ENCODE results near the gene ARMH1. TPM values are rescaled to one million over a fixed set of nuclear protein-coding genes. Genes with fewer than 3 reads are reported as not detected.

Gene ARMH1
- total RNA-seq, 2 experiments from 2014 or later = 162 to 165 TPM

DNA sequence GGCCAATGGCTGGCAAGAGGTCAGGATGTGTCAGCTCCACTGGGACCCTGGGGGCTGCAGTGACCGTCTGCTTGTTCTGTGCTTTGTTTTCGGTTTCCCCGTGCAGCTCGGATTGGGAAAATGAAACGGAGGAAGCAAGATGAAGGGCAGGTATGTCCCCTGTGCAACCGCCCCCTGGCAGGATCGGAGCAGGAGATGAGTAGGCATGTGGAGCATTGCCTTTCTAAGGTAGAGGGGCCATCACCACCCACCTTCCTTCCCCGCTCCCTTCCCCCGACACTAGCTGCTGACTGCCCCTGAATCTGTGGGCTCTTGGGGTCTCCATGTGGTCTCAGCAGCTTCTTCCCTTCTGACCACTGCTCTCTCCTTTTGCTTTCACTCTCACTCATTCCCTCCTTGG is 39.1 kb upstream of the ARMH1 start:
- ChIA-PET CTCF (interaction anchor here (1.6 to 16.6 kb wide), 2 partner anchors 16 to 63 kb away, joined by 3 to 156 read pairs; no protein-coding TSS in a partner anchor), POLR2A (interaction anchor here (0.8 to 4.3 kb wide), 5 partner anchors 10 to 95 kb away, joined by 3 to 22 read pairs (median 3); no protein-coding TSS in a partner anchor)
- Mint-ChIP-seq H3K9me3 (no peaks in the 10 kb centered on the region), H3K36me3 (ENCODE audit: low read depth) (peaks cover 38% of the 10 kb centered on the region), H3K27ac (no peak overlapping the region), H3K27me3 (no peaks in the 10 kb centered on the region), H3K4me3 (no peak overlapping the region), H3K4me1 (ENCODE audit: low read depth) (peaks cover 39% of the 10 kb centered on the region)
- intact Hi-C loops (cut with micrococcal nuclease) = no loop called here
- DNase-seq = no peak
- TF ChIP-seq, protein P1, sequence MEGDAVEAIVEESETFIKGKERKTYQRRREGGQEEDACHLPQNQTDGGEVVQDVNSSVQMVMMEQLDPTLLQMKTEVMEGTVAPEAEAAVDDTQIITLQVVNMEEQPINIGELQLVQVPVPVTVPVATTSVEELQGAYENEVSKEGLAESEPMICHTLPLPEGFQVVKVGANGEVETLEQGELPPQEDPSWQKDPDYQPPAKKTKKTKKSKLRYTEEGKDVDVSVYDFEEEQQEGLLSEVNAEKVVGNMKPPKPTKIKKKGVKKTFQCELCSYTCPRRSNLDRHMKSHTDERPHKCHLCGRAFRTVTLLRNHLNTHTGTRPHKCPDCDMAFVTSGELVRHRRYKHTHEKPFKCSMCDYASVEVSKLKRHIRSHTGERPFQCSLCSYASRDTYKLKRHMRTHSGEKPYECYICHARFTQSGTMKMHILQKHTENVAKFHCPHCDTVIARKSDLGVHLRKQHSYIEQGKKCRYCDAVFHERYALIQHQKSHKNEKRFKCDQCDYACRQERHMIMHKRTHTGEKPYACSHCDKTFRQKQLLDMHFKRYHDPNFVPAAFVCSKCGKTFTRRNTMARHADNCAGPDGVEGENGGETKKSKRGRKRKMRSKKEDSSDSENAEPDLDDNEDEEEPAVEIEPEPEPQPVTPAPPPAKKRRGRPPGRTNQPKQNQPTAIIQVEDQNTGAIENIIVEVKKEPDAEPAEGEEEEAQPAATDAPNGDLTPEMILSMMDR (IDR thresholded peaks at IDR 0.05) = no peak
- no peak for ATAC-seq

DNA sequence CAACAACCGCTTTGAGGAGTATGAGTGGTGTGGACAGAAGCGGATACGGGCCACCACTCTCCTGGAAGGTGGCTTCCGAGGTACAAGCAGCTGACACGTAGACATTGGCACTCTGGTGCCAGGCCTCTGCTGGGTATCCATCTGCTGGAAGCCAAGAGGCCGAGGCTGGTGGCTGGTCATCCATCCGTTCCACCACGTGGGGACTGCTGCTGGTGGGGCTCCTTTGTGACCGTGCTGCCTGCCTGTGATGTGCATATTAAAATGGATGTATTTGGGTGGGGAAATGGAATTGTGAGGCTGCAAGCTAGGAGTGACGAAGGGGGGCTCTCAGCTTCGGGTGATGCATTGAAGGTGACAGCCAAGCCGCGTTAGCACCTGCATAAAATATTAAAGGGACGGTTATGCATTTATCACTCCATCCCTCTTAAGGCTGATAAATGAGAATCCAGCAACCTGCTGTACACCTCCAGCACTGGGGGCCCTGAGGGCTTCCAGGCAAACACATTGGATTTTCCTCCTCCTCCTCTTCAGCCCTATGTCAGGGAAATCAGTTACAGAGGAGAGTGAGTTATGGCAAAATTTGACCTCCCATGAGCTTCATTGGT is 38.3 kb upstream of the ARMH1 start:
- CTCF ChIA-PET = interaction anchor here (16.6 kb wide), 1 partner anchor 15 kb away, joined by 156 read pairs; no protein-coding TSS in a partner anchor
- intact Hi-C loops (cut with micrococcal nuclease) = no loop called here
- POLR2A ChIA-PET = interaction anchor here (0.6 to 4.3 kb wide), 5 partner anchors 11 to 711 kb away, joined by 3 to 22 read pairs (median 8); no protein-coding TSS in a partner anchor
- Mint-ChIP-seq H3K9me3 (no peaks in the 10 kb centered on the region), H3K4me3 (no peak overlapping the region), H3K27ac (no peak overlapping the region), H3K4me1 (ENCODE audit: low read depth) (peaks cover 32% of the 10 kb centered on the region), H3K27me3 (no peaks in the 10 kb centered on the region), H3K36me3 (ENCODE audit: low read depth) (peaks cover 41% of the 10 kb centered on the region)
- ATAC-seq = no peak
- TF ChIP-seq, protein P1 (IDR thresholded peaks at IDR 0.05) = no peak
- no peak for DNase-seq

DNA sequence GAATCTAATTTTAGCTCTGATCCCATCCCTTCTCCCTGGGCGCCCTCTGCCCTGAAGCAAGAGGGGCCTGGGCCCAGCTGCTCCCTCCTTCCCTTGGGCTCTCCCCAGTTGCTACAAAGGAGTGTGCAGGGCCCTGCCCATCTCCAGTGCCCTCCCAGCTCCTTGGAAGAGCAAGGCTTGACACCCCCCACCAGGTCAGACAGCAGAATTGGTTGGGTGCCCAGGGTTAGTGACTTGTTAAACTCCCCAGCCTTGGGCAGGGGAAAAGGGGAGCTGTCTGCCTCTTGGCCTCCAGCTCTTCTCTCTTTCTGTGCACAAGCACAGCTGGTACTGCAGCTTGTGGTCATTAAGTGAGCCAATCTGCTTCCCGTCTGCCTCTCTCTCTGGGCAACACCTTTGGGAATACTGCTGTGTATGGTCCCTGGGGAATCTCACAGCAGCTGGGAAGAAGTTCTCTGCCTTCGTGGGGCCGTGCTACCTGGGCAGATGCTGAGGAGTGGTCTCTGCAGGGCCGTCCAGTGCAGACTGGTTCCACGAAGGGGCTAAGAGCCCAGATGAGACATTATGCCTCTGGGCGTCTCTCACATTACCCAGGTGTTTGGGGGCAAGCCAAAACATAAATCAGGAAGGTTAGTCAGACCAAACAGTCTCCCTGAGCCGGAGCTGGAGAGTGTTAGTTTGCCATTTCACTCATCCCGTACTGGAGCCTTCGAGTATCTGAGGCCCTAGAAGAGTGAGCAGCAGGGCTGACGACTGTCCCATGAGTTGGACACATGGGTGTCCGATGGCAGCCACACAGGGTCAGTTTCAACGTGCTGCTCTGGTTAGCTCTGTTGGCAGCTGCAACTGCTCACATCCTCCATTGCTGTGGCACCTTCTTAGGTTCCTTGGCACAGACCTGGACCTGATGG is 37.6 kb upstream of the ARMH1 start:
- Mint-ChIP-seq H3K36me3 (ENCODE audit: low read depth) (peaks cover 43% of the 10 kb centered on the region), H3K4me1 (ENCODE audit: low read depth) (peaks cover 31% of the 10 kb centered on the region), H3K27ac (no peak overlapping the region), H3K4me3 (no peak overlapping the region), H3K9me3 (no peaks in the 10 kb centered on the region), H3K27me3 (no peaks in the 10 kb centered on the region)
- no peak for ATAC-seq
- no peak for DNase-seq
- ChIA-PET POLR2A (interaction anchor here (0.6 to 4.3 kb wide), 4 partner anchors 11 to 712 kb away, joined by 3 to 22 read pairs (median 10); no protein-coding TSS in a partner anchor), CTCF (interaction anchor here (16.6 kb wide), 1 partner anchor 14 kb away, joined by 156 read pairs; no protein-coding TSS in a partner anchor)
- intact Hi-C loops (cut with micrococcal nuclease) = no loop called here
- TF ChIP-seq, protein P1 (IDR thresholded peaks at IDR 0.05) = no peak

DNA sequence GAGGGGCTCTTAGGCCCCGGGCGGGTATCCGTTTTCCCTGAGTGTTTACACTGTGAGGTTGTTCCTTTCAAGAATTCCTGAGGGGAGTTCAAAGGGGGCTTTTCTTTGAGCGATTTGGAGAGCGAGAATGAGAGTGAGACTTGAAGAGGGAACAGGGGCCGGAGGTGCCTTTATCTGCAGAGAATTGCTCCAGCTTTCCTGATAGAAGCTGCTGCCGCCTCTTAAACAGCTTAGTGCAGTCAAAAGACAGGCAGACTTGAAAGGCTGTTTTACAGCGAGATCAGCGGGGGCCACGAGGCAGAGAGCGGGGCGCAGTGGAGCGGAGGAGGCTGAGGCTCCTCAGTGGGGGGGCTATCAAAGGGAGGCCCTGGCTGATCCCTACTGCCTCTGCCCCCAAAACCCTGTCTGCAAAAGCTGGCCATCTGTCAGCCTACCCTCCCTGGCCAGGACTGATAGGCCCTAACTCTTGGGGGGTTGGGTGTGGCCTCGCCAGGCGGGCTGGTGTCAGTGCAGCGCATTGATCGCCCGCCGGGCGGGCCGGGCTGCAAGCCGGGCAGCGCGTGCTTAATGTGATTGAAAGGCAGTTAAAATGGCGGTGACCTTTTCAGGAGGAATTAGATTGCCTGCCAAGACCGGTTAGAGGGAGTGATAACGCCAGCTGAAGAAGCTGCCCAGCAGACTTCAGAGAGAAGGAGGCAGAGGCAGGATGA is 36.7 kb upstream of the ARMH1 start:
- no peak overlapping the region for H3K4me3 Mint-ChIP-seq
- H3K27me3 Mint-ChIP-seq = no peaks in the 10 kb centered on the region
- POLR2A ChIA-PET = interaction anchor here (0.6 to 4.3 kb wide), 4 partner anchors 10 to 105 kb away, joined by 3 to 22 read pairs (median 10); no protein-coding TSS in a partner anchor
- peaks cover 30% of the 10 kb centered on the region for H3K4me1 Mint-ChIP-seq (ENCODE audit: low read depth)
- no peak overlapping the region for H3K27ac Mint-ChIP-seq
- no peaks in the 10 kb centered on the region for H3K9me3 Mint-ChIP-seq
- peaks cover 43% of the 10 kb centered on the region for H3K36me3 Mint-ChIP-seq (ENCODE audit: low read depth)
- ATAC-seq = no peak
- CTCF ChIA-PET = interaction anchor here (1.0 to 16.6 kb wide), 2 partner anchors 13 to 18 kb away, joined by 3 to 156 read pairs; no protein-coding TSS in a partner anchor
- no peak for DNase-seq
- intact Hi-C loops (cut with micrococcal nuclease) = no loop called here
- TF ChIP-seq, protein P1 (IDR thresholded peaks at IDR 0.05) = no peak

Data from activated CD8-positive, alpha-beta T cell treated with anti-CD3 and anti-CD28 coated beads for 36 hours (primary cell).